ENCODE data around the gene SRGAP1. TPM values are rescaled to one million over a fixed set of nuclear protein-coding genes. Genes with fewer than 3 reads are reported as not detected.

SRGAP1 gene
- total and polyA plus RNA-seq, 4 donors: 1.8 to 12.4 (median 6.2) TPM

- ATAC-seq (ENCODE audit: insufficient read depth, low FRiP score) (no peak), DNase-seq (no peak)
- 89 to 91% methylated on average over 5 of the region's 5 CpGs for WGBS, 2 donors
- no peaks in the 10 kb centered on the region for H3K36me3 ChIP-seq (ENCODE audit: control insufficient read depth in 4 of 4, insufficient read depth in 4 of 4, low read length in 4 of 4)
- no peak overlapping the region for H3K27ac ChIP-seq (ENCODE audit: low read depth in 1 of 2, low read length in 1 of 2)
- TF ChIP-seq CTCF (IDR thresholded peaks at IDR 0.05; ENCODE audit: control extremely low read depth, extremely low read depth): no peak
- peaks cover 0 to 10% (median 4%) of the 10 kb centered on the region in 5 donors for H3K4me1 ChIP-seq (ENCODE audit: control insufficient read depth in 5 of 5, insufficient read depth in 5 of 5, low read length in 5 of 5)
- H3K9me3 ChIP-seq (ENCODE audit: control insufficient read depth in 4 of 4, insufficient read depth in 3 of 4, low read length in 3 of 4): no peaks in the 10 kb centered on the region
- no peak overlapping the region for H3K4me3 ChIP-seq
- H3K27me3 ChIP-seq (ENCODE audit: control insufficient read depth in 3 of 3, insufficient read depth in 3 of 3, low read length in 2 of 3): no peaks in the 10 kb centered on the region
- H3K9ac ChIP-seq (ENCODE audit: insufficient read depth in 1 of 2, low read length in 2 of 2): no peak overlapping the region
Measured at GRCh38 chr12:63863658-63864453, 19.4 kb downstream of the SRGAP1 start.

GRCh38 chr12:63864454-63864706, 19.9 kb downstream of the SRGAP1 start:
- no peaks in the 10 kb centered on the region for H3K9me3 ChIP-seq (ENCODE audit: control insufficient read depth in 4 of 4, insufficient read depth in 3 of 4, low read length in 3 of 4)
- H3K4me3 ChIP-seq: no peak overlapping the region
- no peak for TF ChIP-seq CTCF (IDR thresholded peaks at IDR 0.05; ENCODE audit: control extremely low read depth, extremely low read depth)
- no peak overlapping the region for H3K9ac ChIP-seq (ENCODE audit: insufficient read depth in 1 of 2, low read length in 2 of 2)
- ATAC-seq (ENCODE audit: insufficient read depth, low FRiP score): no peak
- no peaks in the 10 kb centered on the region for H3K27me3 ChIP-seq (ENCODE audit: control insufficient read depth in 3 of 3, insufficient read depth in 3 of 3, low read length in 2 of 3)
- DNase-seq: no peak
- H3K27ac ChIP-seq (ENCODE audit: low read depth in 1 of 2, low read length in 1 of 2): no peak overlapping the region
- H3K36me3 ChIP-seq (ENCODE audit: control insufficient read depth in 4 of 4, insufficient read depth in 4 of 4, low read length in 4 of 4): no peaks in the 10 kb centered on the region
- H3K4me1 ChIP-seq (ENCODE audit: control insufficient read depth in 5 of 5, insufficient read depth in 5 of 5, low read length in 5 of 5): peaks cover 0 to 10% (median 6%) of the 10 kb centered on the region in 5 donors

GRCh38 chr12:63865448-63865847, 20.9 kb downstream of the SRGAP1 start:
- no peak overlapping the region for H3K4me3 ChIP-seq
- no peaks in the 10 kb centered on the region for H3K36me3 ChIP-seq (ENCODE audit: control insufficient read depth in 4 of 4, insufficient read depth in 4 of 4, low read length in 4 of 4)
- DNase-seq (no peak), ATAC-seq (ENCODE audit: insufficient read depth, low FRiP score) (no peak)
- H3K4me1 ChIP-seq (ENCODE audit: control insufficient read depth in 5 of 5, insufficient read depth in 5 of 5, low read length in 5 of 5): peaks cover 0 to 14% (median 6%) of the 10 kb centered on the region in 5 donors
- 94 to 98% methylated on average over 8 of the region's 8 CpGs for WGBS, 2 donors
- no peak overlapping the region for H3K9ac ChIP-seq (ENCODE audit: insufficient read depth in 1 of 2, low read length in 2 of 2)
- H3K27ac ChIP-seq (ENCODE audit: low read depth in 1 of 2, low read length in 1 of 2): no peak overlapping the region
- H3K9me3 ChIP-seq (ENCODE audit: control insufficient read depth in 4 of 4, insufficient read depth in 3 of 4, low read length in 3 of 4): no peaks in the 10 kb centered on the region
- no peaks in the 10 kb centered on the region for H3K27me3 ChIP-seq (ENCODE audit: control insufficient read depth in 3 of 3, insufficient read depth in 3 of 3, low read length in 2 of 3)
- TF ChIP-seq CTCF (IDR thresholded peaks at IDR 0.05; ENCODE audit: control extremely low read depth, extremely low read depth): no peak

- no peak for TF ChIP-seq CTCF (IDR thresholded peaks at IDR 0.05; ENCODE audit: control extremely low read depth, extremely low read depth)
- Histone ChIP-seq H3K27me3 (ENCODE audit: control insufficient read depth in 3 of 3, insufficient read depth in 3 of 3, low read length in 2 of 3) (no peaks in the 10 kb centered on the region), H3K36me3 (ENCODE audit: control insufficient read depth in 4 of 4, insufficient read depth in 4 of 4, low read length in 4 of 4) (no peaks in the 10 kb centered on the region), H3K9me3 (ENCODE audit: control insufficient read depth in 4 of 4, insufficient read depth in 3 of 4, low read length in 3 of 4) (no peaks in the 10 kb centered on the region), H3K4me1 (ENCODE audit: control insufficient read depth in 5 of 5, insufficient read depth in 5 of 5, low read length in 5 of 5) (peaks cover 0 to 14% (median 6%) of the 10 kb centered on the region in 5 donors), H3K27ac (ENCODE audit: low read depth in 1 of 2, low read length in 1 of 2) (no peak overlapping the region), H3K9ac (ENCODE audit: insufficient read depth in 1 of 2, low read length in 2 of 2) (no peak overlapping the region), H3K4me3 (no peak overlapping the region)
- WGBS, 2 donors: 94 to 100% methylated on average over 3 of the region's 3 CpGs
- ATAC-seq (ENCODE audit: insufficient read depth, low FRiP score) (no peak), DNase-seq (no peak)
Measured at GRCh38 chr12:63867053-63867452, 22.6 kb downstream of the SRGAP1 start.

Data from lung (tissue), 12 donors.